ENCODE measurements around the gene PMPCA. TPM values are rescaled to one million over a fixed set of nuclear protein-coding genes. Genes with fewer than 3 reads are reported as not detected.

PMPCA gene
- total RNA-seq, 2 donors from 2014 or later = 82.7 to 85.4 TPM

DNA sequence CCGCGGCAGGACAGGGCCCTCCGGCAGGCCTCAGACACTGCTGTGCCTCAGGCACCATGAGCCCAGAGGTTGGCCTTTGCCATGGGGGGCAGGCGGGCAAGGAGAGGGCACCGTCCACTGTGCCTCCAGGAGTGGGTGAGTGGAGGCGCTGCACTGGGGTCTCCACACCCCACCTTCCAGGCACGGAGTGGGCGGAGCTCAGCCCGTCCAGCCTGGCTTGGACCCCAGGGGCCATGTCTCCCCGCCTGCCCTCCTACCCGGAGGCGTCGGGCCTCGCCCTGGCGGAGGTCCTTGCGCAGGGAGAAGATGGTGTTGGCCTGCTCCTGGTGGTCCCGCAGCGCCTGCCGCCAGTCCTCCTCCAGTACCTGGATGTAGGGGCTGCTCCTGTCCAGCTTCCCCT lies 40.4 kb upstream of the PMPCA start:
- Mint-ChIP-seq H3K27ac (no peak overlapping the region), H3K27me3 (ENCODE audit: insufficient read depth) (no peaks in the 10 kb centered on the region), H3K36me3 (ENCODE audit: low read depth) (no peaks in the 10 kb centered on the region), H3K9me3 (no peaks in the 10 kb centered on the region), H3K4me1 (no peaks in the 10 kb centered on the region), H3K4me3 (no peak overlapping the region)
- Histone ChIP-seq H3K4me3 (ENCODE audit: low read length) (no peak overlapping the region), H3K9ac (ENCODE audit: extremely low read depth, low read length, poor library complexity, severe bottlenecking) (no peak overlapping the region), H3K27ac (ENCODE audit: low read depth, low read length) (no peak overlapping the region), H3K4me1 (ENCODE audit: control insufficient read depth, insufficient read depth, low read length) (no peaks in the 10 kb centered on the region), H3K27me3 (ENCODE audit: control insufficient read depth, insufficient read depth, low read length, poor library complexity, severe bottlenecking) (no peaks in the 10 kb centered on the region), H3K9me3 (ENCODE audit: control insufficient read depth, low read length) (no peaks in the 10 kb centered on the region), H3K36me3 (ENCODE audit: control insufficient read depth, insufficient read depth, low read length) (peaks cover 4% of the 10 kb centered on the region)
- DNase-seq = no peak
- TF ChIP-seq, protein P1, sequence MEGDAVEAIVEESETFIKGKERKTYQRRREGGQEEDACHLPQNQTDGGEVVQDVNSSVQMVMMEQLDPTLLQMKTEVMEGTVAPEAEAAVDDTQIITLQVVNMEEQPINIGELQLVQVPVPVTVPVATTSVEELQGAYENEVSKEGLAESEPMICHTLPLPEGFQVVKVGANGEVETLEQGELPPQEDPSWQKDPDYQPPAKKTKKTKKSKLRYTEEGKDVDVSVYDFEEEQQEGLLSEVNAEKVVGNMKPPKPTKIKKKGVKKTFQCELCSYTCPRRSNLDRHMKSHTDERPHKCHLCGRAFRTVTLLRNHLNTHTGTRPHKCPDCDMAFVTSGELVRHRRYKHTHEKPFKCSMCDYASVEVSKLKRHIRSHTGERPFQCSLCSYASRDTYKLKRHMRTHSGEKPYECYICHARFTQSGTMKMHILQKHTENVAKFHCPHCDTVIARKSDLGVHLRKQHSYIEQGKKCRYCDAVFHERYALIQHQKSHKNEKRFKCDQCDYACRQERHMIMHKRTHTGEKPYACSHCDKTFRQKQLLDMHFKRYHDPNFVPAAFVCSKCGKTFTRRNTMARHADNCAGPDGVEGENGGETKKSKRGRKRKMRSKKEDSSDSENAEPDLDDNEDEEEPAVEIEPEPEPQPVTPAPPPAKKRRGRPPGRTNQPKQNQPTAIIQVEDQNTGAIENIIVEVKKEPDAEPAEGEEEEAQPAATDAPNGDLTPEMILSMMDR (conservative IDR thresholded peaks at IDR 0.05) = no peak
- 93 to 95% methylated on average over 10 to 19 of the region's 19 CpGs for WGBS, 2 experiments (ENCODE audit: insufficient coverage in 1 of 2, insufficient read length in 1 of 2)

DNA sequence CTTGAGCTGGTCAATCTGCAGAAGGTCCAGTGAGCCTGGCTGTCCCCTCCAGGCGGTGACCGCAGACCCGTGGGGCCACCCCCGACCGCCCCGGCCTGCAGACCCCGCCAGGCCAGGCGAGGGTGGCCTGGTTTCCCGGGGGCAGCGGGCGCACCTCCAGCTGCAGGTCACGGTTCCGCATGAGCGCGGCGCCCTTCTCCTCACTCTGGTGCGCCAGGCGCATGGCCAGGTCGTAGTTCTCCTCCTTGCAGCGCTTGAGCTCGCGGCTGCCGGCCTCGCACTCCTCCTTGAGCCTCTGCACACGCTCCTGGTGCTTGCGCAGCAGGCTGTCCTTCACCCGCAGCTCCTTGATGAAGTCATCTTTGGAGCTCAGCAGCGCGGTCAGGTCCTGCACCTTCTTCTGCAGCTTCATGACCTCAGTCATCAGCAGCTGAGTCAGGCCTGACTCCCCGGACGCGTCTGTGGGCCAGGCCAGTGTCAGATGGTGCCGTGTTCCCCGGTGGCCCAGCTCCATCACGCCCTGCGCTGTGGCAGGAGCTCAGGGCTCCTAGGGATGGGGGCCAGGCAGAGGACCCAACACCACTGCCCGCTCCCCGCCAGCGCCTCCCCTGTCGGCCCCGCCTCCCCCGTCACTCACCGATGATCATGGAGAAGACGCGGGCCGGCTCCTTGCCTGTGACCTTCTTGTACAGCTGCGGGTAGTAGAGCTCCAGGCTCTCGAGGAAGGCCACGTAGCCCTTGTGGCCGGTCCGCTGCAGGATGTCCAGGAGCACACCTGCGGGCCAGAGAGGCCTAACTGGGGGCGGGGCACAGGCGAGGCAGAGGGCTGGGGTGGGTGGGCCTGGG lies 39.5 kb upstream of the PMPCA start:
- no peaks in the 10 kb centered on the region for H3K4me1 ChIP-seq (ENCODE audit: control insufficient read depth, insufficient read depth, low read length)
- H3K9ac ChIP-seq (ENCODE audit: extremely low read depth, low read length, poor library complexity, severe bottlenecking) = no peak overlapping the region
- H3K4me3 Mint-ChIP-seq = no peak overlapping the region
- peaks cover 8% of the 10 kb centered on the region for H3K36me3 ChIP-seq (ENCODE audit: control insufficient read depth, insufficient read depth, low read length)
- no peak for DNase-seq
- TF ChIP-seq, protein P1 (conservative IDR thresholded peaks at IDR 0.05) = no peak
- H3K9me3 ChIP-seq (ENCODE audit: control insufficient read depth, low read length) = no peaks in the 10 kb centered on the region
- H3K27ac Mint-ChIP-seq = no peak overlapping the region
- WGBS, 2 experiments (ENCODE audit: insufficient coverage in 1 of 2, insufficient read length in 1 of 2) = 94 to 97% methylated on average over 36 to 54 of the region's 54 CpGs
- no peaks in the 10 kb centered on the region for H3K27me3 Mint-ChIP-seq (ENCODE audit: insufficient read depth)
- no peaks in the 10 kb centered on the region for H3K4me1 Mint-ChIP-seq
- H3K4me3 ChIP-seq (ENCODE audit: low read length) = no peak overlapping the region
- no peaks in the 10 kb centered on the region for H3K27me3 ChIP-seq (ENCODE audit: control insufficient read depth, insufficient read depth, low read length, poor library complexity, severe bottlenecking)
- no peak overlapping the region for H3K27ac ChIP-seq (ENCODE audit: low read depth, low read length)
- no peaks in the 10 kb centered on the region for H3K36me3 Mint-ChIP-seq (ENCODE audit: low read depth)
- H3K9me3 Mint-ChIP-seq = no peaks in the 10 kb centered on the region

DNA sequence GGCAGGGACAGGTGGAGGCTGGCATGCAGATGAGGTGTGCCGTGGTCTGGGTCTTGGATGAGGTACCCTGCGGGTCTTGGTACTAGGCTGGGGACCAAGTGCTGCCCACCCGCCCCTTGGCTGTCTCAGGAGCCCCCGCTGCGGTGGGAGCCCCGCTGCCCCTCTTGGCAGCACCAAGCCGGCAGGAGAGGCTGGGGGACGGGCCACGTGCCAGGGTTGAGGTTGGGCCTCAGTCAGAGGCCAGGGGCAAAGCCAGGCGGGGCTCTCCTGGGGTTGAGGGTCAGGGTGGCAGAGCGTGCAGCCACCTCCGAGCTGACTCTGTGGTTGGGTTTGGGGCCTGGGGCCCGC lies 39.0 kb upstream of the PMPCA start:
- H3K4me1 Mint-ChIP-seq = no peaks in the 10 kb centered on the region
- H3K27me3 Mint-ChIP-seq (ENCODE audit: insufficient read depth) = no peaks in the 10 kb centered on the region
- Histone ChIP-seq H3K36me3 (ENCODE audit: control insufficient read depth, insufficient read depth, low read length) (peaks cover 13% of the 10 kb centered on the region), H3K4me3 (ENCODE audit: low read length) (no peak overlapping the region), H3K27me3 (ENCODE audit: control insufficient read depth, insufficient read depth, low read length, poor library complexity, severe bottlenecking) (no peaks in the 10 kb centered on the region), H3K4me1 (ENCODE audit: control insufficient read depth, insufficient read depth, low read length) (no peaks in the 10 kb centered on the region), H3K9me3 (ENCODE audit: control insufficient read depth, low read length) (no peaks in the 10 kb centered on the region), H3K9ac (ENCODE audit: extremely low read depth, low read length, poor library complexity, severe bottlenecking) (no peak overlapping the region), H3K27ac (ENCODE audit: low read depth, low read length) (no peak overlapping the region)
- TF ChIP-seq, protein P1 (conservative IDR thresholded peaks at IDR 0.05) = no peak
- 92 to 100% methylated on average over 2 to 13 of the region's 13 CpGs for WGBS, 2 experiments (ENCODE audit: insufficient coverage in 1 of 2, insufficient read length in 1 of 2)
- no peak overlapping the region for H3K27ac Mint-ChIP-seq
- no peaks in the 10 kb centered on the region for H3K36me3 Mint-ChIP-seq (ENCODE audit: low read depth)
- H3K4me3 Mint-ChIP-seq = no peak overlapping the region
- H3K9me3 Mint-ChIP-seq = no peaks in the 10 kb centered on the region
- DNase-seq = no peak
